DND-41 (cell line): Measurements from ENCODE around the gene SHISA9.
"Not testable (repeated sequence)": the region's sequence is repeated elsewhere in the genome, so short reads cannot be mapped to it uniquely, and the experiment has no call there.

Experiments
- ATAC-seq: fragments of 200-7000 bp; cut with Tn5 transposase; 3 replicates; pipeline ENCODE4 v1.9.1; 2021; ENCODE audit warnings: low read depth; ENCODE audit not compliant: insufficient read depth
- DNase-seq: peaks from one replicate; pipeline ENCODE4 v3.0.0-alpha.2; 2020
- H2AFZ ChIP-seq: 2 replicates; pipeline ENCODE4 v1.6.0; 2012; ENCODE audit warnings: low read depth, low read length
- H3K27ac ChIP-seq: 2 replicates; pipeline ENCODE4 v1.5.1; 2012; ENCODE audit warnings: low read length, inconsistent platforms
- H3K27me3 ChIP-seq: fragments of 200-600 bp; sonication (generic); 2 replicates; pipeline ENCODE4 v1.6.0; 2012; ENCODE audit warnings: low read length, mild to moderate bottlenecking, inconsistent platforms; ENCODE audit not compliant: insufficient read depth, poor library complexity
- H3K36me3 ChIP-seq: 2 replicates; pipeline ENCODE4 v1.5.1; 2012; ENCODE audit warnings: low read length, inconsistent platforms; ENCODE audit not compliant: insufficient read depth
- H3K4me1 ChIP-seq: 2 replicates; pipeline ENCODE4 v1.5.1; 2012; ENCODE audit warnings: mild to moderate bottlenecking, low read length; ENCODE audit not compliant: insufficient read depth
- H3K4me2 ChIP-seq: 2 replicates; pipeline ENCODE4 v1.6.0; 2012; ENCODE audit warnings: mild to moderate bottlenecking, moderate library complexity, low read length, inconsistent platforms; ENCODE audit not compliant: insufficient read depth
- H3K4me3 ChIP-seq, 2 experiments: fragments of 200-600 bp in 1 of 2; shearing (Covaris generic) in 1 of 2; 2 replicates each; pipeline ENCODE4 v1.5.1; 2012 to 2016; ENCODE audit warnings: inconsistent platforms in 2 of 2, low read length in 2 of 2, mild to moderate bottlenecking in 2 of 2, low read depth in 1 of 2, moderate library complexity in 1 of 2
- H3K79me2 ChIP-seq: 2 replicates; pipeline ENCODE4 v1.6.0; 2012; ENCODE audit warnings: low read length, inconsistent platforms; ENCODE audit not compliant: insufficient read depth
- H3K9ac ChIP-seq: 2 replicates; pipeline ENCODE4 v1.6.0; 2012; ENCODE audit warnings: low read depth, mild to moderate bottlenecking, inconsistent platforms, low read length, moderate library complexity
- H3K9me3 ChIP-seq: 2 replicates; pipeline ENCODE4 v1.5.1; 2012; ENCODE audit warnings: low read length, moderate library complexity, mild to moderate bottlenecking, inconsistent platforms; ENCODE audit not compliant: insufficient read depth, severe bottlenecking
- H4K20me1 ChIP-seq: 2 replicates; pipeline ENCODE4 v1.6.0; 2012; ENCODE audit warnings: low read length; ENCODE audit not compliant: insufficient read depth
- EZH2 ChIP-seq: IDR thresholded peaks from 3 replicates; pipeline ENCODE4 v1.6.1; 2012; ENCODE audit warnings: borderline replicate concordance, low read depth, mild to moderate bottlenecking, moderate library complexity, low read length, inconsistent platforms; ENCODE audit not compliant: severe bottlenecking
- TF ChIP-seq, protein P1 (sequence below): IDR thresholded peaks from 2 replicates; pipeline ENCODE4 v1.5.1; 2012; ENCODE audit warnings: borderline replicate concordance, low read length, moderate library complexity, mild to moderate bottlenecking; ENCODE audit not compliant: poor library complexity, severe bottlenecking; ENCODE audit errors: extremely low read depth

SHISA9 gene

DNA sequence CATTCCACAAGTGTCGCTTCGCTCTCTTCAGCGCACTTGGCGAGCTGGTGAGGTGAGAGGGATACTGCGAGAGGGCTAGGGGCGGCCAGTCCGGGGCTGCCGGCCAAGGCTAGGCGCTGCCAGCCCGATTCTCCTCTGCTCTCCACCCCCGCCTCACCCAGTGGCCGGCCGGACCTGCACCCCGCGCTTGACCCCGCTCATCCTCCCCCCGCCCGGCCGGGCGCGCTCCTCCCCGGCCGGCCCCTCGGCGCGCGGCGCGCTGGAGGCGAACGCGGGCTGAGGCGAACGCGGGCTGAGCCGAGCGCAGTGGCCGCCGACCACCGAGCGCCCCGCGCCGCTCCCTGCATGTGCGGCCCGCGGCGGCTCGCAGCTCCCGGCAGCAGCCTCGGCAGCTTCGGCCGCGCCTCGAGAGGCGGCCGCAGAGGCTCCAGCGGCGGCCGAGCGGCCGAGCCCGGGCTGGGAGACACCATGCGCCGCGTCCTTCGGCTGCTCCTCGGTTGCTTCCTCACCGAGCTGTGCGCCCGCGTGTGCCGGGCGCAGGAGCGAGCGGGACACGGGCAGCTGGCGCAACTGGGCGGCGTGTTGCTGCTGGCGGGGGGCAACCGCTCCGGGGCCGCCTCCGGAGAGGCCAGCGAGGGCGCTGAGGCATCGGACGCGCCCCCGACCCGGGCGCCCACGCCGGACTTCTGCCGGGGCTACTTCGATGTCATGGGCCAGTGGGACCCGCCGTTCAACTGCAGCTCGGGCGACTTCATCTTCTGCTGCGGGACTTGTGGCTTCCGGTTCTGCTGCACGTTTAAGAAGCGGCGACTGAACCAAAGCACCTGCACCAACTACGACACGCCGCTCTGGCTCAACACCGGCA lies at the start of gene SHISA9:
Gene SHISA9 (plus strand): TSS at position 2 of the 865 bp plus-strand sequence.
- no peaks in the 10 kb centered on the region for H3K79me2 ChIP-seq
- H3K4me3 ChIP-seq, result no peak within 1 kb of the TSS
- no peaks in the 10 kb centered on the region for H3K9me3 ChIP-seq
- no peak for ATAC-seq
- H2AFZ ChIP-seq, result no peak within 1 kb of the TSS
- H3K27ac ChIP-seq, result no peak within 1 kb of the TSS
- H4K20me1 ChIP-seq, result no peaks in the 10 kb centered on the region
- H3K9ac ChIP-seq, result no peak within 1 kb of the TSS
- DNase-seq, result no peak
- TF ChIP-seq EZH2, result no peak
- TF ChIP-seq, protein P1, sequence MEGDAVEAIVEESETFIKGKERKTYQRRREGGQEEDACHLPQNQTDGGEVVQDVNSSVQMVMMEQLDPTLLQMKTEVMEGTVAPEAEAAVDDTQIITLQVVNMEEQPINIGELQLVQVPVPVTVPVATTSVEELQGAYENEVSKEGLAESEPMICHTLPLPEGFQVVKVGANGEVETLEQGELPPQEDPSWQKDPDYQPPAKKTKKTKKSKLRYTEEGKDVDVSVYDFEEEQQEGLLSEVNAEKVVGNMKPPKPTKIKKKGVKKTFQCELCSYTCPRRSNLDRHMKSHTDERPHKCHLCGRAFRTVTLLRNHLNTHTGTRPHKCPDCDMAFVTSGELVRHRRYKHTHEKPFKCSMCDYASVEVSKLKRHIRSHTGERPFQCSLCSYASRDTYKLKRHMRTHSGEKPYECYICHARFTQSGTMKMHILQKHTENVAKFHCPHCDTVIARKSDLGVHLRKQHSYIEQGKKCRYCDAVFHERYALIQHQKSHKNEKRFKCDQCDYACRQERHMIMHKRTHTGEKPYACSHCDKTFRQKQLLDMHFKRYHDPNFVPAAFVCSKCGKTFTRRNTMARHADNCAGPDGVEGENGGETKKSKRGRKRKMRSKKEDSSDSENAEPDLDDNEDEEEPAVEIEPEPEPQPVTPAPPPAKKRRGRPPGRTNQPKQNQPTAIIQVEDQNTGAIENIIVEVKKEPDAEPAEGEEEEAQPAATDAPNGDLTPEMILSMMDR, result no peak
- no peak within 1 kb of the TSS for H3K4me2 ChIP-seq
- H3K27me3 ChIP-seq, result no peaks in the 10 kb centered on the region
- H3K36me3 ChIP-seq, result no peaks in the 10 kb centered on the region
- no peaks in the 10 kb centered on the region for H3K4me1 ChIP-seq

- no peak overlapping the region for H3K4me3 ChIP-seq
- no peak for DNase-seq
- H3K36me3 ChIP-seq, result no peaks in the 10 kb centered on the region
- H4K20me1 ChIP-seq, result no peaks in the 10 kb centered on the region
- H3K9me3 ChIP-seq, result no peaks in the 10 kb centered on the region
- ATAC-seq, result no peak
- no peak overlapping the region for H3K27ac ChIP-seq
- H3K4me1 ChIP-seq, result no peaks in the 10 kb centered on the region
- H3K79me2 ChIP-seq, result no peaks in the 10 kb centered on the region
- H3K4me2 ChIP-seq, result no peak overlapping the region
- H2AFZ ChIP-seq, result no peak overlapping the region
- no peak overlapping the region for H3K9ac ChIP-seq
- TF ChIP-seq, protein P1, result no peak
- no peak for TF ChIP-seq EZH2
- H3K27me3 ChIP-seq, result peaks cover 3% of the 10 kb centered on the region
These were observed 47.4 kb upstream of the SHISA9 start for GRCh38 chr16:12853972-12854371.

- not testable (repeated sequence) for H2AFZ ChIP-seq, H3K36me3 ChIP-seq, H3K4me1 ChIP-seq, H3K4me3 ChIP-seq, H3K27me3 ChIP-seq, DNase-seq, ATAC-seq, H3K9me3 ChIP-seq, H3K27ac ChIP-seq, H3K4me2 ChIP-seq, H4K20me1 ChIP-seq, H3K79me2 ChIP-seq, H3K9ac ChIP-seq
These were observed 44.0 kb upstream of the SHISA9 start for GRCh38 chr16:12857435-12857834.

GRCh38 chr16:12862327-12862726 lies 39.1 kb upstream of the SHISA9 start:
- ATAC-seq, result no peak
- H3K27ac ChIP-seq, result no peak overlapping the region

More at GRCh38 chr16:12862327-12862726, 39.1 kb upstream of the SHISA9 start:
- H3K27me3 ChIP-seq, result no peaks in the 10 kb centered on the region
- H3K4me1 ChIP-seq, result no peaks in the 10 kb centered on the region
- no peak overlapping the region for H2AFZ ChIP-seq
- DNase-seq, result no peak
- H3K9ac ChIP-seq, result no peak overlapping the region
- no peaks in the 10 kb centered on the region for H3K9me3 ChIP-seq
- no peak overlapping the region for H3K4me2 ChIP-seq
- no peaks in the 10 kb centered on the region for H3K36me3 ChIP-seq
- H3K79me2 ChIP-seq, result no peaks in the 10 kb centered on the region
- H3K4me3 ChIP-seq, result no peak overlapping the region
- H4K20me1 ChIP-seq, result no peaks in the 10 kb centered on the region
- TF ChIP-seq, protein P1, result no peak
- TF ChIP-seq EZH2, result no peak
